Erythroblast (primary cell): ENCODE data around the gene AUTS2.

Experiments used
- DNase-seq, 2 experiments: peaks; one replicate each; lab custom pipeline; 2025; lab: John Stamatoyannopoulos, UW
- GATA1 ChIP-seq: IDR thresholded peaks from 2 replicates; pipeline ENCODE4 v1.6.1; 2011; ENCODE audit warnings: low read depth, mild to moderate bottlenecking, control low read depth, low read length, moderate library complexity
- POLR2A ChIP-seq: IDR thresholded peaks from 2 replicates; pipeline ENCODE4 v1.6.1; 2011; ENCODE audit warnings: mild to moderate bottlenecking, low read length

The AUTS2 gene

DNA sequence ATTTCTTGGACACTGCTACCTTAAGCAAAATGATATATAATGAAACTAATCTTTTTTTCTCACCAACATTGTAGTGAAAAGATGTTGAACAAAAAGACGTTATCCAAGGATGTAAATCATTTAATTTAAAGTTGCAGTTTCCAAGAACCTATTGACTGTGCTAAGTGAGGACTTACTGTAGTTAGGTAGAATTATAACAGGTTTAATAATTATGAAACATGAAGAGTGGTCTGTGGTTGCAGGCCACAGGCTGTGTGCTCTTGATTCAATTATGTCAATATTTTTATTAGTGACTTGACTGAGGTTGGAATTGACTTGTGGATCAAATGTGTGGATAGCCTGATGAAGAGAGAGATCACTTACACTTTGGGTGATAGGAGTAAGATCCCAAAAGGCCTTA, 478.1 kb downstream of the AUTS2 start:
- DNase-seq, result no peak

DNA sequence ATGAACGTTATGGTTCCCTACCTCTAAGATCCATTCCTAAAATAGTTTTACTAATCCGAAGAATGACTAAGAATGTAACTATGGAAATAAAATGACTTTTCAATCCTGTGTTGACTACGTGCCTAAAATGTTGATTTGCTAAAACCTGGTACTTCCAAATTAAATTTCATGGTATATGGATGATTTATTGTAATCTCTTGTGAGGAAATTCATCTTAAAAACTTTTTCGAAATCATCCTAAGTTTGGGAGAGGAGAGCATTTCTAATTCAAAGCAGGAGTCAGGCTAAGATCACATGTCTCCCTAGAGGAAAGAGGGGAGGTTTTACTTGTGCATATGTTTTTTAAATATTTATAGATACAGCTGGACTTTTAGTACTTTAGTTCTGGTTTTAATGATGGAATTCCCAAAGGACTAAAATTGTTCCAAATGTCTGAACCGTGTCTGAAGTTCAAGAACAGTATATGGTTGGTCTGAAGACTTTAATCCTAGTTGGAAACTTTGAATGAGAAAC, 483.9 kb downstream of the AUTS2 start:
- TF ChIP-seq GATA1 (no peak), POLR2A (no peak)
- DNase-seq, result no peak

More for the DNA sequence above, 478.1 kb downstream of the AUTS2 start:
- no peak for TF ChIP-seq GATA1
- TF ChIP-seq POLR2A, result no peak

DNA sequence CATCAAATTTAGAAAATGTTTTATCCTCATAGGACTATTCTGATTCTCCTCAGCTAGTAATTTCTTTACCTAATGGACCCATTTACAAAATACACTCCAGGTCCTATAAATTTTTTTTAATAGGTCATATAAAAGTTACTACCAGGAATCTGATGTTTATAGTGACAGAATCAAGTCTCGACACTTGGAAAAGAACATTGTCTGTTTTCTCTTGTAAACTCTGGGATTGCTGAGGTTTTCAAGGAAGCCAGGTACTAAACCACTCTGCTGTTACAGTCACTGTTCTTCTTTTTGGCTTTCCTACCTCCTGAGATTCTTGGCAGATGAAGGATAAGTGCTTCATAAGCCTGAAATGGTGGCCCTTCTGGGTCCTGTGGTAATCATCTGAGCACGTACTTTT, 493.1 kb downstream of the AUTS2 start:
- no peak for DNase-seq

DNA sequence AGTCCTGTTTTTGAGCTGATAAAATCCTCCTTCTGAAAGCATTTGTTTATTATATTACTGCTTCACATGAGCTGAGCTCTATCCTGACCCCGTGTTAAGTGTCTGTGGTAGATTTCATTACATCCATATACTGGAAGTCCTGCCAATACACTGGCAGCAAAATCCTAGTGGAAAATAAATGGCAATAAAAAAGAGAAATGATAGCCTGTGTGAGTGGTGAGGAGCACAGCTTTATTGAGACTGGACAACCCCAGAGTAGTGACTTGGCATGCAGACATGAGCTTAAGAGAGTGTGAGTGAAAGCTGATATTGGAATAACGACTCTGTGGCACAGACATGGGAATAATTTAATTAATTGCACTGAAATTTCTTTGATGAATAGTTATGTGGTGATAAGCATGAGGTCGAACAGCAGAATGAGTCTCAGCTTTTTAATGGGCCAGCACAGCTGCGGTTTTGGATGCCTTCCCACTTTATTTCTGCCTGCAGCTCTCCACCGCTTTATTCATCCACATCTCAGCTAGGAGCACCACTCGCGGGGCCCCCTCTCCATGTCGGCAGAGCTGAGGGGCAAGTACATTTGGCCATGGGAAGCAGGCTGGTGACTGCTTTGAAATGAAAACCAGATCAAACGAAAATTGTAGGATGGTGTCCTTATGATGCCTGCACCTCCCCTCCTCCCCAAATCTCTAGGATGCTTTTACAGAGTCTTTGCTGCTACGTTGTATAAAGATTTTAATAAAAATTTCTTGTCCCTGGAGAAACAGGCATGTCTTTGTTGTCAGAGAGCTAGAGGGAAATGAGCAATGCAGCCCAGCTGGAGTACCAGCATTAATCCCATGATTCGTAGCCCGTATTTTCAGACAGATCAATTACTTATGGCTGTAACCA, 494.3 kb downstream of the AUTS2 start:
- no peak for DNase-seq
- TF ChIP-seq POLR2A, result no peak
- TF ChIP-seq GATA1, result no peak

More for the DNA sequence above, 493.1 kb downstream of the AUTS2 start:
- TF ChIP-seq GATA1, result no peak
- no peak for TF ChIP-seq POLR2A

- TF ChIP-seq GATA1 (no peak), POLR2A (no peak)
- no peak for DNase-seq
Measured at GRCh38 chr7:70093205-70093904, 495.1 kb downstream of the AUTS2 start.

- TF ChIP-seq POLR2A (no peak), GATA1 (no peak)
- no peak for DNase-seq
Measured at GRCh38 chr7:70094831-70095230, 496.6 kb downstream of the AUTS2 start.

DNA sequence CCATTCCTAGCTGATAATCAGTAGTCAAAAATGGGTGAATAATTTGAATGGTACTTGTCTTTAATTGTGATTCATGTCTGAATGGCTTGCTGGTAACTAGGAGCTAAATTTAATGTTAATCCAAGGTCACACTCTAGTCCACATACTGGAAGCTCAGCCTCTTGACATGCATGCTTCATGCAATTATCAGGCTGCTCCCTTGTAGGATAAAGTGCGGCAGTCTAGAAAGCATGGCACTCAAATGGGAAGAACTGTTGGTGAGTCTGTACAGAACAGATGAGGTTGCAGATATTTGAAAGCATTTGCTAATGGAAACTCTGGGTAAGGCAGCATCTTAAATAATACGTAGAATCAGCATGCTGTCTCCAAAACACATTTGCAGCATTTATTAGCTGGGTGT, 499.4 kb downstream of the AUTS2 start:
- DNase-seq, result no peak
- no peak for TF ChIP-seq GATA1

- no peak for TF ChIP-seq GATA1
- no peak for TF ChIP-seq POLR2A
Measured at GRCh38 chr7:70098133-70098561, 499.9 kb downstream of the AUTS2 start.

DNA sequence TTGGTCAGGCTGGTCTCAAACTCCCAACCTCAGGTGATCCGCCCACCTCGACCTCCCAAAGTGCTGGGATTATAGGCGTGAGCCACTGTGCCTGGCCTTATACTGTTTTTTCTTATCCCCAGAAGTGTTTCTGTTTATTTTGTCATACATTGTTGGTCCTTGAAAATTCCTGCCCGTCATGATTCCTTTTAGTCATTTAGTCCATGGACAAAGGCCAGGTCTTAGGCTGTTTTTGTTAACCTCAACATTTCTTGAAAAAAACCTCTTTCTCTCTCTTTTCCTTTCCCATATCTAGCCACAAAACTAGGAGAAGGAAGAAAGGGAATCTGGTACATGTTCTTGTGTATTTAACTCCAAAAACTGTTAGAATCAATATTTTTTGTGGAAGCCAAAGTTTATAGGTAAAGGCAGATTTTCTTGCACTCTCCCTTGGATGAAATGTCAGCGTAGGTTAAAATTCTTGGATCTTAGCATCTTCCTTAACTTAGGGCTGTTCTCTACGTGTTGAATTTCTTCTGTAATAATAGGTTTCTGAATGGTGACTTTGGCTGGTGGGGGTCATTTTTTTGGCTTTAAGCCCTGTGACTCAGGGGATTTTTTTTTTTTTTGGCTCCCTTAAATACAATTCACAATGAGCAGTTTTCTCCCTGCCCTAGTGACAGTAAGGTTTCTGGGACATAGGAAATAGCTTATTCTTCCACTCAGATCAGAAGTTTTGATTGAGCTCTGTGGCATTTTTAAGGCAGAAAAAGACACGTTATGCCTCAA, 500.8 kb downstream of the AUTS2 start:
- TF ChIP-seq GATA1 (no peak), POLR2A (no peak)
- no peak for DNase-seq

More at GRCh38 chr7:70098133-70098561, 499.9 kb downstream of the AUTS2 start:
- no peak for DNase-seq

DNA sequence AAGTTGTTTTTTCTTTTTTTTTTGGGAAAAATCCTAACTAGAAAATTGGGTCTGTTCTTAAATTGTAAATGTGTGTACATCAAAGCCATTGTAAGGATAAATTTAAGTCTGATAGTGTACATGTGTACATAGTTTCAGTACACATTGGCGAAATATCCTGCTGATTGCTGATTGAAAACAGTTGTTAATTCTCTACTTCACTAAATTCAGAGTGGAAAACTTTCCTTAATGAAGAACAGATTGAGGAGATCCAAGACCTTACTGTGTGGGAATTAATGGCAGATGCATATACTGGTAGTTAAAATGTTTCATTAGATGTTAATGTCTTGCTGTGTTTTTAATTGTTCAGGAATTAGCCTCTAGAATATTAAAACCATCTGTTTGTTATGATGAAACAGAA, 506.0 kb downstream of the AUTS2 start:
- no peak for TF ChIP-seq POLR2A
- no peak for TF ChIP-seq GATA1
- DNase-seq, result no peak

DNA sequence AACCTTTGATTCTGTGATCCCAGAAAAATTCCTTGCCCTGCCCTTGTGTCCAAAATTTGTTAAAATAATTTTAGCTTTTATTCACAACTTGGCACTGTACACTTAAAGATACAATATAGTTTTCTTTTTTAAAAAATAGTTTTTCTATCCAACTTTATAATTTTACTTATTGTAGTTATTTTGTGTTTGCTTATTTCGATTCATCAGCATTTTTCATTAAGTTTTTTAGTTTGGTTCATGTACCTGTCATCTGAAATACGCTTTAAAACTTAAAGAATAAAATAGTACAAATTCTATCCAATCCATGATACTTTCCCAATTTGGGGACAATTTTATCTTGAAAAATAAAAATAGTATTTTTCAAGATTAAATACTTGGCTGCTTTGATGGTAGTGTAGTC, 514.8 kb downstream of the AUTS2 start:
- TF ChIP-seq POLR2A, result no peak
- no peak for TF ChIP-seq GATA1
- DNase-seq, result no peak

GRCh38 chr7:70113536-70113935, 515.3 kb downstream of the AUTS2 start:
- DNase-seq, result no peak
- no peak for TF ChIP-seq POLR2A
- TF ChIP-seq GATA1, result no peak

GRCh38 chr7:70114806-70115205, 516.5 kb downstream of the AUTS2 start:
- no peak for DNase-seq
- TF ChIP-seq POLR2A (no peak), GATA1 (no peak)

DNA sequence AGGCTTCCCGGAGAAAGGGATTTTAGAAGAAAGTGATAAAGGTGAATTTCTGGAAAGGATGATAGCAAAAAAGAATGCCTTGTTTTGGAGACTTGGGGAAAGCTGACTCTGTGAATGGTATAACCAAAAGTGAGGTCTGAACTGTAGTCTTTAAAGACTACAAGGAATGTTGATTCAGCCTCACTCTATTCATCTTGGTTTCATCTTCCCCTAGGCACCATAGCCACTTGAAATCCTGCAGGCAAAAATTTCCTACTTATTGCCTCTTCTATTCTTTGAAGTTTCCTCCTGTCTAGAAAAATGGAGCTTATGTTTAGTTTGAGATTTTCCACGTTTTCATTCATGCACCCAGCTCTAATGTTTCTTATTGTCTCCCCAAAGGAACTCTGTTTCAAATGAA, 518.0 kb downstream of the AUTS2 start:
- no peak for TF ChIP-seq GATA1
- no peak for TF ChIP-seq POLR2A
- DNase-seq, result no peak
